ENCODE measurements around the gene FZR1. TPM values are rescaled to one million over a fixed set of nuclear protein-coding genes. Genes with fewer than 3 reads are reported as not detected.
A peak's percentile ranks its signal among the peaks of the same experiment; 100 is the strongest.

Gene FZR1
- total and polyA plus RNA-seq, 5 experiments from 2014 or later = 8.1 to 65.1 (median 11.8) TPM

- Mint-ChIP-seq H3K27ac (peak overlapping the region; percentile 31 to 91 (median 64)), H3K4me3 (peak overlapping the region; percentile 62 to 92 (median 80)), H3K9me3 (no peaks in the 10 kb centered on the region), H3K27me3 (no peaks in the 10 kb centered on the region), H3K36me3 (peaks cover 0 to 8% (median 5%) of the 10 kb centered on the region in 3 donors), H3K4me1 (peaks cover 8 to 27% (median 18%) of the 10 kb centered on the region in 4 donors)
- ATAC-seq (peak; percentile 96), DNase-seq (peak; percentile 94 to 100 (median 99))
- POLR2A ChIA-PET = interaction anchor here (5.9 kb wide), 1 partner anchor 16 kb away, joined by 44 read pairs; the partner anchor contains the start of gene MFSD12
These were observed 66.2 kb downstream of the FZR1 start for GRCh38 chr19:3572132-3572854.

- peaks cover 0 to 8% (median 5%) of the 10 kb centered on the region in 3 donors for H3K36me3 Mint-ChIP-seq
- peaks cover 8 to 27% (median 18%) of the 10 kb centered on the region in 4 donors for H3K4me1 Mint-ChIP-seq
- POLR2A ChIA-PET = interaction anchor here (0.6 to 5.9 kb wide), 4 partner anchors 13 to 72 kb away, joined by 3 to 44 read pairs (median 4); partner anchors contain the start of gene MFSD12
- peak within 1 kb of the TSS; percentile 62 to 92 (median 82) for H3K4me3 Mint-ChIP-seq
- DNase-seq (peak in 1 of 10 donors; percentile 24), ATAC-seq (peak in 1 of 2 donors; percentile 2)
- peak within 1 kb of the TSS; percentile 31 to 91 (median 78) for H3K27ac Mint-ChIP-seq
- no peaks in the 10 kb centered on the region for H3K27me3 Mint-ChIP-seq
- no peaks in the 10 kb centered on the region for H3K9me3 Mint-ChIP-seq
These were observed 66.7 kb downstream of the FZR1 start, which contains the start of gene HMG20B for GRCh38 chr19:3572855-3573161. HMG20B (plus strand) TSS chr19:3572944; CDS start chr19:3573310, 366 bp downstream.

- H3K27me3 Mint-ChIP-seq = no peaks in the 10 kb centered on the region
- H3K4me3 Mint-ChIP-seq = peak overlapping the region; percentile 62 to 89 (median 78)
- no peaks in the 10 kb centered on the region for H3K9me3 Mint-ChIP-seq
- peaks cover 0 to 8% (median 5%) of the 10 kb centered on the region in 3 donors for H3K36me3 Mint-ChIP-seq
- DNase-seq (peak in 1 of 10 donors; percentile 37), ATAC-seq (peak in 1 of 2 donors; percentile 10)
- POLR2A ChIA-PET = interaction anchor here (0.6 to 5.9 kb wide), 5 partner anchors 12 to 72 kb away, joined by 3 to 44 read pairs (median 3); partner anchors contain the start of genes GIPC3 and MFSD12
- H3K4me1 Mint-ChIP-seq = peaks cover 8 to 27% (median 18%) of the 10 kb centered on the region in 4 donors
- H3K27ac Mint-ChIP-seq = peak overlapping the region in 4 of 10 donors; percentile 35 to 71 (median 64)
These were observed 67.2 kb downstream of the FZR1 start for GRCh38 chr19:3573162-3573857.

GRCh38 chr19:3573858-3574637 is 67.9 kb downstream of the FZR1 start:
- Mint-ChIP-seq H3K4me3 (peak overlapping the region; percentile 62 to 89 (median 78)), H3K36me3 (peaks cover 0 to 8% (median 5%) of the 10 kb centered on the region in 3 donors), H3K27me3 (no peaks in the 10 kb centered on the region), H3K27ac (peak overlapping the region in 8 of 10 donors; percentile 25 to 87 (median 69)), H3K4me1 (peaks cover 8 to 27% (median 18%) of the 10 kb centered on the region in 4 donors), H3K9me3 (no peaks in the 10 kb centered on the region)
- POLR2A ChIA-PET = interaction anchor here (0.5 to 5.9 kb wide), 5 partner anchors 11 to 416 kb away, joined by 3 to 44 read pairs (median 3); partner anchors contain the start of genes GIPC3 and MFSD12
- ATAC-seq (no peak), DNase-seq (peak; percentile 60 to 86 (median 76))

GRCh38 chr19:3575260-3575741 is 69.2 kb downstream of the FZR1 start:
- peak in 1 of 10 donors; percentile 22 for DNase-seq
- POLR2A ChIA-PET = interaction anchor here (0.6 to 5.9 kb wide), 2 partner anchors 19 to 1277 kb away, joined by 4 to 44 read pairs; partner anchors contain the start of gene MFSD12
- no peak for ATAC-seq
- Mint-ChIP-seq H3K27ac (peak overlapping the region in 3 of 10 donors; percentile 35 to 74 (median 67)), H3K36me3 (peaks cover 0 to 8% (median 5%) of the 10 kb centered on the region in 3 donors), H3K9me3 (no peaks in the 10 kb centered on the region), H3K4me3 (peak overlapping the region in 9 of 10 donors; percentile 7 to 81 (median 42)), H3K27me3 (no peaks in the 10 kb centered on the region), H3K4me1 (peaks cover 8 to 27% (median 18%) of the 10 kb centered on the region in 4 donors)

GRCh38 chr19:3575949-3576673 is 70.0 kb downstream of the FZR1 start:
- ATAC-seq (no peak), DNase-seq (no peak)
- Mint-ChIP-seq H3K9me3 (peaks cover 0 to 1% (median 0%) of the 10 kb centered on the region in 9 donors), H3K36me3 (peaks cover 0 to 8% (median 5%) of the 10 kb centered on the region in 3 donors), H3K4me1 (peaks cover 8 to 27% (median 18%) of the 10 kb centered on the region in 4 donors), H3K27me3 (no peaks in the 10 kb centered on the region), H3K4me3 (no peak overlapping the region), H3K27ac (no peak overlapping the region)
- POLR2A ChIA-PET = interaction anchor here (0.8 kb wide), 1 partner anchor 9 kb away, joined by 3 read pairs; the partner anchor contains the start of gene GIPC3

GRCh38 chr19:3576696-3577443 is 70.8 kb downstream of the FZR1 start:
- peaks cover 0 to 1% (median 0%) of the 10 kb centered on the region in 9 donors for H3K9me3 Mint-ChIP-seq
- ATAC-seq (no peak), DNase-seq (no peak)
- H3K27ac Mint-ChIP-seq = no peak overlapping the region
- H3K4me1 Mint-ChIP-seq = peaks cover 5 to 21% (median 13%) of the 10 kb centered on the region in 4 donors
- H3K27me3 Mint-ChIP-seq = no peaks in the 10 kb centered on the region
- H3K4me3 Mint-ChIP-seq = no peak overlapping the region
- H3K36me3 Mint-ChIP-seq = peaks cover 0 to 8% (median 5%) of the 10 kb centered on the region in 3 donors
- POLR2A ChIA-PET = no interaction called here

GRCh38 chr19:3577723-3578344 is 71.7 kb downstream of the FZR1 start:
- Mint-ChIP-seq H3K4me3 (no peak overlapping the region), H3K4me1 (peaks cover 4 to 13% (median 7%) of the 10 kb centered on the region in 4 donors), H3K27ac (no peak overlapping the region), H3K36me3 (peaks cover 0 to 8% (median 5%) of the 10 kb centered on the region in 3 donors), H3K9me3 (peaks cover 0 to 1% (median 0%) of the 10 kb centered on the region in 9 donors), H3K27me3 (no peaks in the 10 kb centered on the region)
- DNase-seq (no peak), ATAC-seq (no peak)
- POLR2A ChIA-PET = no interaction called here

GRCh38 chr19:3578390-3578789 is 72.3 kb downstream of the FZR1 start:
- Mint-ChIP-seq H3K27ac (no peak overlapping the region), H3K27me3 (no peaks in the 10 kb centered on the region), H3K4me3 (no peak overlapping the region), H3K36me3 (peaks cover 0 to 8% (median 5%) of the 10 kb centered on the region in 3 donors), H3K4me1 (peaks cover 4 to 13% (median 6%) of the 10 kb centered on the region in 4 donors), H3K9me3 (peaks cover 0 to 1% (median 0%) of the 10 kb centered on the region in 9 donors)
- POLR2A ChIA-PET = interaction anchor here (0.5 kb wide), 1 partner anchor 29 kb away, joined by 3 read pairs; no protein-coding TSS in a partner anchor
- DNase-seq = no peak
- no peak for ATAC-seq

Measured in naive thymus-derived CD8-positive, alpha-beta T cell (primary cell).